SK-N-MC (cell line): ENCODE measurements around the gene TMEM120A.

Experiments
- DNase-seq: peaks from one replicate; pipeline ENCODE4 v3.0.0-alpha.2; 2011; ENCODE audit warnings: low read depth, low spot score
- H3K27ac ChIP-seq: fragments of 200-600 bp; sonication (generic); 2 replicates; pipeline ENCODE4 v1.5.1; 2016; ENCODE audit warnings: mixed run types
- H3K36me3 ChIP-seq: fragments of 200-600 bp; sonication (generic); 2 replicates; pipeline ENCODE4 v1.6.1; 2017; ENCODE audit warnings: antibody characterized with exemption, low read length, mixed read lengths; ENCODE audit not compliant: insufficient read depth
- H3K4me3 ChIP-seq: fragments of 200-600 bp; sonication (generic); 2 replicates; pipeline ENCODE4 v1.5.1; 2016
- H3K9ac ChIP-seq: fragments of 200-600 bp; sonication (generic); 2 replicates; pipeline ENCODE4 v1.8.0; 2017; ENCODE audit warnings: mixed run types, mixed read lengths; ENCODE audit not compliant: insufficient read length
- H3K9me3 ChIP-seq: fragments of 200-600 bp; sonication (generic); 2 replicates; pipeline ENCODE4 v1.6.1; 2017; ENCODE audit warnings: low read depth, mild to moderate bottlenecking, antibody characterized with exemption, low read length, moderate library complexity, mixed read lengths
- EZH2 ChIP-seq: fragments of 200-600 bp; sonication (generic); IDR thresholded peaks from one replicate; pipeline ENCODE4 v1.6.1; 2017; ENCODE audit warnings: antibody characterized with exemption
- FOXP2 ChIP-seq: optimal IDR thresholded peaks from 2 replicates; pipeline ENCODE3; 2011; ENCODE audit warnings: mild to moderate bottlenecking, moderate library complexity; ENCODE audit not compliant: insufficient read depth; ENCODE audit errors: extremely low read length, control extremely low read depth
- POLR2AphosphoS5 ChIP-seq: IDR thresholded peaks from 2 replicates; pipeline ENCODE4 v1.6.1; 2012; ENCODE audit warnings: mild to moderate bottlenecking, low read depth, low read length, borderline replicate concordance

TMEM120A gene

GRCh38 chr7:75971961-75972763 is 22.2 kb downstream of the TMEM120A start:
- no peak overlapping the region for H3K9ac ChIP-seq
- no peak for DNase-seq

DNA sequence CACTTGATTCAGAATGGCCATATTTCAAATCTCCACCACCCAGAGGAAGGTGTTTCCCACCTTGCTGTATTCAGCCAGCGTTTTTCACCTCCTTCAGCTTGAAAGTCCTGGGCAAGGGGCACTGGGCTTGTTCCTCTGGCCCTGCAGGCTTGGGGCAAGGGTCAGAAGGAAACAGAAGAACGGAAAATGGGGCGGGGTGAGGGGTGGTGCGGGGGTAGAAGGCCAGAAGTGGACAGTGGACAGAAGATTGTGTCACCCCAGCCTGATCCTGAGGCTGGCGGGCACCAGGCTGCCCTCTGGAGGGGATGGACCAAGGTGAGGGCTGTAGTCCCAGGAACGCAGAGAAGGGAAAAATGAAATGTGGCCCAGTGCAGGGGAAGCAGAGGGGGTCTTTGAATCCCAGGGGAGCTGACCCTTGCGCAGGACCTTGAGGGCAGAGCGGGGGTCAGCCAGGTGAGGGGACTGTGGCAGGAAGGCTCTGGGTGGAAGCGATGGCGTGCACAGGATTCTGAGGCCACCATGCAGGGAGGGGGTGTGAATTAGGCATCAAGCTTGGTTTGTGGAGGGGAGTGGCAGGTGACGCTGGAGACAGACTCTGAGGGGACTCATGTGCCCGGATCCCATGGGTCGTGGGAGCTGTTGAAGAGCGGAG is 23.0 kb downstream of the TMEM120A start:
- no peak overlapping the region for H3K27ac ChIP-seq
- TF ChIP-seq EZH2 (no peak), POLR2AphosphoS5 (no peak), FOXP2 (no peak)
- H3K4me3 ChIP-seq = no peak overlapping the region
- no peak for DNase-seq
- H3K36me3 ChIP-seq = no peaks in the 10 kb centered on the region
- H3K9ac ChIP-seq = no peak overlapping the region
- no peaks in the 10 kb centered on the region for H3K9me3 ChIP-seq

More at GRCh38 chr7:75971961-75972763, 22.2 kb downstream of the TMEM120A start:
- no peak for TF ChIP-seq FOXP2
- TF ChIP-seq EZH2 = no peak
- no peak for TF ChIP-seq POLR2AphosphoS5
- no peak overlapping the region for H3K27ac ChIP-seq
- no peaks in the 10 kb centered on the region for H3K9me3 ChIP-seq
- H3K4me3 ChIP-seq = no peak overlapping the region
- H3K36me3 ChIP-seq = no peaks in the 10 kb centered on the region

- Histone ChIP-seq H3K36me3 (no peaks in the 10 kb centered on the region), H3K9me3 (no peaks in the 10 kb centered on the region), H3K9ac (no peak overlapping the region), H3K27ac (no peak overlapping the region), H3K4me3 (no peak overlapping the region)
- DNase-seq = no peak
- TF ChIP-seq POLR2AphosphoS5 = no peak
- no peak for TF ChIP-seq FOXP2
- TF ChIP-seq EZH2 = no peak
Measured at GRCh38 chr7:75969704-75970498, 24.5 kb downstream of the TMEM120A start.

GRCh38 chr7:75969182-75969581 is 25.2 kb downstream of the TMEM120A start:
- no peak overlapping the region for H3K9ac ChIP-seq
- no peaks in the 10 kb centered on the region for H3K36me3 ChIP-seq
- no peak for TF ChIP-seq EZH2
- no peak for TF ChIP-seq FOXP2
- no peak for TF ChIP-seq POLR2AphosphoS5

DNA sequence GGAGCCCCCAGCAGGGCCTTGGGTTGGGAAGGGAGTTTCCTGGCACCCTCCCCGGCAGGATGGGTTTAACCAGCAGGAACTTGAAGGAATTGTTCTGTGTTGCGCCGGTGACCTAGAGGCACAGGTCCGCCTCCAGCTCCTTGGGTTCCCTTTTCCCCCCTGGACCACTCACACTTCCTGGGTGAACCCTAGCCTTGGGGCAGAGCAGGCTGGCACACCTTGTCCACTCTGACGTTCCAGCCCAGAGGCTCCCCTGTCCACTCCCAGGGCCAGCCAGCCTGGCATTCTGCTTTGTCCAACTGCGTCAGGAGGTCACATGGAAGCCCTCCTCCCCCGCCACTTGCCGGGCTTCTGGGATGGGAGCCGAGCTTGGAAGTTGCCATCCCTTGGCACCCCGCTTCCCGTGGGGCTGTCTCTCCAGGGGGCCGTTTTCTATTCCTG is 25.8 kb downstream of the TMEM120A start:
- DNase-seq = no peak
- no peak overlapping the region for H3K4me3 ChIP-seq
- H3K9me3 ChIP-seq = no peaks in the 10 kb centered on the region
- H3K36me3 ChIP-seq = no peaks in the 10 kb centered on the region
- no peak overlapping the region for H3K27ac ChIP-seq
- no peak overlapping the region for H3K9ac ChIP-seq
- TF ChIP-seq EZH2 (no peak), POLR2AphosphoS5 (no peak), FOXP2 (no peak)

More at GRCh38 chr7:75969182-75969581, 25.2 kb downstream of the TMEM120A start:
- DNase-seq = no peak
- no peaks in the 10 kb centered on the region for H3K9me3 ChIP-seq
- no peak overlapping the region for H3K27ac ChIP-seq
- H3K4me3 ChIP-seq = no peak overlapping the region

- Histone ChIP-seq H3K4me3 (no peak overlapping the region), H3K27ac (no peak overlapping the region), H3K9me3 (no peaks in the 10 kb centered on the region), H3K36me3 (no peaks in the 10 kb centered on the region), H3K9ac (no peak overlapping the region)
- TF ChIP-seq EZH2 (no peak), FOXP2 (no peak), POLR2AphosphoS5 (no peak)
- no peak for DNase-seq
Measured at GRCh38 chr7:75968012-75968411, 26.4 kb downstream of the TMEM120A start.

GRCh38 chr7:75967487-75967997 is 26.9 kb downstream of the TMEM120A start:
- Histone ChIP-seq H3K27ac (no peak overlapping the region), H3K36me3 (no peaks in the 10 kb centered on the region), H3K4me3 (no peak overlapping the region), H3K9ac (no peak overlapping the region), H3K9me3 (no peaks in the 10 kb centered on the region)
- DNase-seq = no peak
- TF ChIP-seq FOXP2 = no peak
- no peak for TF ChIP-seq EZH2
- TF ChIP-seq POLR2AphosphoS5 = no peak

- TF ChIP-seq EZH2 (no peak), POLR2AphosphoS5 (no peak), FOXP2 (no peak)
- no peak for DNase-seq
- Histone ChIP-seq H3K9ac (no peak overlapping the region), H3K9me3 (no peaks in the 10 kb centered on the region), H3K4me3 (no peak overlapping the region), H3K36me3 (no peaks in the 10 kb centered on the region), H3K27ac (no peak overlapping the region)
Measured at GRCh38 chr7:75967055-75967454, 27.3 kb downstream of the TMEM120A start.
